ENCODE data around the gene ACSM6.

The ACSM6 gene

GRCh38 chr10:95277201-95277570 is 83.1 kb downstream of the ACSM6 start:
- no peak for ATAC-seq
- TF ChIP-seq PPARA (CRISPR knock-in tag; IDR thresholded peaks at IDR 0.05; ENCODE audit: borderline replicate concordance) (no peak), TOX (CRISPR knock-in tag; IDR thresholded peaks at IDR 0.05; ENCODE audit: borderline replicate concordance) (no peak), ARNTL (CRISPR knock-in tag; IDR thresholded peaks at IDR 0.05; ENCODE audit: borderline replicate concordance, low read depth) (no peak), ZFP3 (CRISPR knock-in tag; IDR thresholded peaks at IDR 0.05) (no peak), ISL1 (CRISPR knock-in tag; IDR thresholded peaks at IDR 0.05) (no peak), ZNF565 (CRISPR knock-in tag; conservative IDR thresholded peaks at IDR 0.05; ENCODE audit: low read depth) (no peak), SNAI2 (CRISPR knock-in tag; IDR thresholded peaks at IDR 0.05) (no peak), TSHZ2 (CRISPR knock-in tag; IDR thresholded peaks at IDR 0.05) (no peak)
- TF ChIP-seq, protein P1, sequence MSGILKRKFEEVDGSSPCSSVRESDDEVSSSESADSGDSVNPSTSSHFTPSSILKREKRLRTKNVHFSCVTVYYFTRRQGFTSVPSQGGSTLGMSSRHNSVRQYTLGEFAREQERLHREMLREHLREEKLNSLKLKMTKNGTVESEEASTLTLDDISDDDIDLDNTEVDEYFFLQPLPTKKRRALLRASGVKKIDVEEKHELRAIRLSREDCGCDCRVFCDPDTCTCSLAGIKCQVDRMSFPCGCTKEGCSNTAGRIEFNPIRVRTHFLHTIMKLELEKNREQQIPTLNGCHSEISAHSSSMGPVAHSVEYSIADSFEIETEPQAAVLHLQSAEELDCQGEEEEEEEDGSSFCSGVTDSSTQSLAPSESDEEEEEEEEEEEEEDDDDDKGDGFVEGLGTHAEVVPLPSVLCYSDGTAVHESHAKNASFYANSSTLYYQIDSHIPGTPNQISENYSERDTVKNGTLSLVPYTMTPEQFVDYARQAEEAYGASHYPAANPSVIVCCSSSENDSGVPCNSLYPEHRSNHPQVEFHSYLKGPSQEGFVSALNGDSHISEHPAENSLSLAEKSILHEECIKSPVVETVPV (CRISPR knock-in tag; IDR thresholded peaks at IDR 0.05) = no peak

DNA sequence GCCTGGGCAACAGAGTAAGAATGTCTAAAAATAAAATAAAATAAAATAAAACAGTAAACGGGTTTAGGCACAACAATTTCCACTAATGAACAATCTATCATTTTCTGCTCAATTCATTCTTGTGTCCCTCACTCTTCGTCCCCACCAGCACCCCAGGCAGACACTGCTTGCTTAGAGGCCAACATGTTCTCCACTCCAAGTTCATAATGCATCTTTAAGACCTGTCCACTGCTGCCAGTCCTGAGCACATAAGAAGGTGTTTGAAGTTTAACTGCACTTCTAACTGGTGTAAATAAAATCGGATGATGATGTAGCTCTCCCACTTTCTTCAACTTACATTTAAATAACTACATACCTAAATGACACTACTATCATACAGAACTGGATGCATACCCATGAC is 83.6 kb downstream of the ACSM6 start:
- ATAC-seq = no peak
- TF ChIP-seq PPARA (CRISPR knock-in tag; IDR thresholded peaks at IDR 0.05; ENCODE audit: borderline replicate concordance) (no peak), ZFP30 (CRISPR knock-in tag; IDR thresholded peaks at IDR 0.05) (no peak), CSDC2 (CRISPR knock-in tag; IDR thresholded peaks at IDR 0.05) (no peak), TOX (CRISPR knock-in tag; IDR thresholded peaks at IDR 0.05; ENCODE audit: borderline replicate concordance) (no peak), ZNF8 (CRISPR knock-in tag; IDR thresholded peaks at IDR 0.05) (no peak), RARB (CRISPR knock-in tag; IDR thresholded peaks at IDR 0.05) (no peak), ZNF70 (CRISPR knock-in tag; IDR thresholded peaks at IDR 0.05) (no peak), ARNTL (CRISPR knock-in tag; IDR thresholded peaks at IDR 0.05; ENCODE audit: borderline replicate concordance, low read depth) (no peak), TSHZ2 (CRISPR knock-in tag; IDR thresholded peaks at IDR 0.05) (no peak), PATZ1 (CRISPR knock-in tag; IDR thresholded peaks at IDR 0.05; ENCODE audit: borderline replicate concordance) (no peak), ZFP3 (CRISPR knock-in tag; IDR thresholded peaks at IDR 0.05) (no peak), ZC3H10 (CRISPR knock-in tag; IDR thresholded peaks at IDR 0.05) (no peak), OSR1 (CRISPR knock-in tag; IDR thresholded peaks at IDR 0.05) (no peak), GLIS3 (CRISPR knock-in tag; IDR thresholded peaks at IDR 0.05) (no peak), ZNF565 (CRISPR knock-in tag; conservative IDR thresholded peaks at IDR 0.05; ENCODE audit: low read depth) (no peak), SNAI2 (CRISPR knock-in tag; IDR thresholded peaks at IDR 0.05) (no peak), ESRRG (CRISPR knock-in tag; IDR thresholded peaks at IDR 0.05) (no peak), ISL1 (CRISPR knock-in tag; IDR thresholded peaks at IDR 0.05) (no peak)
- TF ChIP-seq, protein P2, sequence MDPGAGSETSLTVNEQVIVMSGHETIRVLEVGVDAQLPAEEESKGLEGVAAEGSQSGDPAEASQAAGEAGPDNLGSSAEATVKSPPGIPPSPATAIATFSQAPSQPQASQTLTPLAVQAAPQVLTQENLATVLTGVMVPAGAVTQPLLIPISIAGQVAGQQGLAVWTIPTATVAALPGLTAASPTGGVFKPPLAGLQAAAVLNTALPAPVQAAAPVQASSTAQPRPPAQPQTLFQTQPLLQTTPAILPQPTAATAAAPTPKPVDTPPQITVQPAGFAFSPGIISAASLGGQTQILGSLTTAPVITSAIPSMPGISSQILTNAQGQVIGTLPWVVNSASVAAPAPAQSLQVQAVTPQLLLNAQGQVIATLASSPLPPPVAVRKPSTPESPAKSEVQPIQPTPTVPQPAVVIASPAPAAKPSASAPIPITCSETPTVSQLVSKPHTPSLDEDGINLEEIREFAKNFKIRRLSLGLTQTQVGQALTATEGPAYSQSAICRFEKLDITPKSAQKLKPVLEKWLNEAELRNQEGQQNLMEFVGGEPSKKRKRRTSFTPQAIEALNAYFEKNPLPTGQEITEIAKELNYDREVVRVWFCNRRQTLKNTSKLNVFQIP (CRISPR knock-in tag; IDR thresholded peaks at IDR 0.05; ENCODE audit: borderline replicate concordance, low read depth) = no peak
